ENCODE results near the gene ZFYVE28. TPM values are rescaled to one million over a fixed set of nuclear protein-coding genes. Genes with fewer than 3 reads are reported as not detected.

The ZFYVE28 gene
- total RNA-seq, 1 donor from 2014 or later = 0.39 TPM

DNA sequence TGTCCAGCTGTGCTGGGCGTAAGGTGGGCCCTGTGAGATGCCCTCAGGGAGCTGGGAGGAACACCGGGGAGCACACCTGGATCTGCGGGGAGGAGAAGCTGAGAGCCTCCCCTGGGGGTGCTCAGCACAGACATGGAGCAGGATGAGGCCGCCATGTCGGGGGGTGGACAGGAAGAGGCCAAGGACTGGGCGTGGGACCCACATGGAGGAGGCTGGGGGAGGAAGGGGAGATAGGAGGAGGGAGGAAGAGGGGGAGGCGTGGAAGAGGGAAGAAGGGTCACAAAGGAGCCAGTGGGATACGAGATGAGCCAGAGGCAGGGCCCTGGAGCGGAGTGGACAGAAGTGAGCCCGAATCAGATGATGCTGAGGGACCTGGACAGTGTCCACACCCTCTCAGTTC, 66.3 kb downstream of the ZFYVE28 start:
- TF ChIP-seq EZH2phosphoT487 (IDR thresholded peaks at IDR 0.05) (no peak), EZH2 (IDR thresholded peaks at IDR 0.05) (no peak), CTCF (IDR thresholded peaks at IDR 0.05) (no peak)
- H4K20me1 ChIP-seq (ENCODE audit: low read depth) = no peaks in the 10 kb centered on the region
- Mint-ChIP-seq H3K27ac (peak overlapping the region; percentile 42), H3K36me3 (no peaks in the 10 kb centered on the region), H3K4me3 (no peak overlapping the region), H3K4me1 (no peaks in the 10 kb centered on the region), H3K27me3 (ENCODE audit: insufficient read depth, low read depth) (no peaks in the 10 kb centered on the region), H3K9me3 (no peaks in the 10 kb centered on the region)
- H2AFZ ChIP-seq (replicated peaks) = no peak overlapping the region
- no peak for DNase-seq (ENCODE audit: low spot score)
- H3F3A ChIP-seq (ENCODE audit: low read depth) = no peaks in the 10 kb centered on the region
- no peaks in the 10 kb centered on the region for H3K36me3 ChIP-seq
- no peak overlapping the region for H3K27ac ChIP-seq
- H3K4me3 ChIP-seq = no peak overlapping the region
- H3K4me2 ChIP-seq = no peak overlapping the region
- H3K27me3 ChIP-seq = no peaks in the 10 kb centered on the region
- no peaks in the 10 kb centered on the region for H3K9me3 ChIP-seq (ENCODE audit: low read depth)
- no peaks in the 10 kb centered on the region for H3K79me2 ChIP-seq (ENCODE audit: low read depth)
- H3K4me1 ChIP-seq = no peaks in the 10 kb centered on the region
- no peak overlapping the region for H3K9ac ChIP-seq

- Mint-ChIP-seq H3K27me3 (ENCODE audit: insufficient read depth, low read depth) (no peaks in the 10 kb centered on the region), H3K27ac (no peak overlapping the region), H3K9me3 (no peaks in the 10 kb centered on the region), H3K4me3 (no peak overlapping the region), H3K4me1 (no peaks in the 10 kb centered on the region), H3K36me3 (no peaks in the 10 kb centered on the region)
- Histone ChIP-seq H2AFZ (replicated peaks) (no peak overlapping the region), H3K9ac (no peak overlapping the region), H3K36me3 (no peaks in the 10 kb centered on the region), H3K79me2 (ENCODE audit: low read depth) (no peaks in the 10 kb centered on the region), H3K9me3 (ENCODE audit: low read depth) (no peaks in the 10 kb centered on the region), H3K4me2 (no peak overlapping the region), H3K4me3 (no peak overlapping the region), H3K27ac (no peak overlapping the region), H3K27me3 (no peaks in the 10 kb centered on the region), H3K4me1 (no peaks in the 10 kb centered on the region), H3F3A (ENCODE audit: low read depth) (no peaks in the 10 kb centered on the region), H4K20me1 (ENCODE audit: low read depth) (no peaks in the 10 kb centered on the region)
- no peak for DNase-seq (ENCODE audit: low spot score)
- TF ChIP-seq EZH2 (IDR thresholded peaks at IDR 0.05) = no peak
- no peak for TF ChIP-seq EZH2phosphoT487 (IDR thresholded peaks at IDR 0.05)
- no peak for TF ChIP-seq CTCF (IDR thresholded peaks at IDR 0.05)
These were observed 67.5 kb downstream of the ZFYVE28 start for GRCh38 chr4:2350982-2351381.

DNA sequence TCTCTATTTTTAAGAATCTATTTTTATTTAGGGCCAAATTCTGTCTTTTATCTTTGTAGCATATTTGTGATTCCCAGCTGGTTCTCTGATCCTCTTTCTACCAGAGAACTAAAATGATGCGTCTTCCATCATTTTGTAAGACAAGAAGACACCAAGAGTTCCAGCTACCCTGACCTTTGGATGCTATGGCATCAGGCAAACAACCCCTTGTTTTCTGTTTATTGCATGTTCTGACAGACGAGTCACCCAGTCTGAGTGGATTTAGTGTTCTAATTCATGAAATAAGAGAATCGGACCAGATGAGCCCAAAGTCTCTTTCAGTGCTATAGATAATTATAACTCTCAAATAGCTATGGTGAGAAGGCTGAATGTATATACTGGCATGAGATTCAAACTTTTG, 69.7 kb downstream of the ZFYVE28 start:
- Histone ChIP-seq H3K79me2 (ENCODE audit: low read depth) (no peaks in the 10 kb centered on the region), H3K4me2 (no peak overlapping the region), H3K4me3 (no peak overlapping the region), H3K27me3 (no peaks in the 10 kb centered on the region), H3K36me3 (no peaks in the 10 kb centered on the region), H3K9me3 (ENCODE audit: low read depth) (no peaks in the 10 kb centered on the region), H3K27ac (no peak overlapping the region), H3F3A (ENCODE audit: low read depth) (no peaks in the 10 kb centered on the region), H3K9ac (no peak overlapping the region), H3K4me1 (no peaks in the 10 kb centered on the region), H4K20me1 (ENCODE audit: low read depth) (no peaks in the 10 kb centered on the region), H2AFZ (replicated peaks) (no peak overlapping the region)
- Mint-ChIP-seq H3K36me3 (no peaks in the 10 kb centered on the region), H3K4me3 (no peak overlapping the region), H3K27me3 (ENCODE audit: insufficient read depth, low read depth) (peaks cover 2% of the 10 kb centered on the region), H3K9me3 (peaks cover 3% of the 10 kb centered on the region), H3K4me1 (no peaks in the 10 kb centered on the region), H3K27ac (no peak overlapping the region)
- no peak for DNase-seq (ENCODE audit: low spot score)
- no peak for TF ChIP-seq EZH2 (IDR thresholded peaks at IDR 0.05)
- TF ChIP-seq EZH2phosphoT487 (IDR thresholded peaks at IDR 0.05) = no peak
- TF ChIP-seq CTCF (IDR thresholded peaks at IDR 0.05) = no peak
